Mesendoderm (in vitro differentiated cells): ENCODE data around the gene NAPA.

ENCODE experiments used
- DNase-seq: peaks from one replicate; pipeline ENCODE4 v3.0.0; 2013
- H2AK5ac ChIP-seq: 2 replicates; pipeline ENCODE4 v1.6.1; 2013; ENCODE audit warnings: low read length, inconsistent platforms
- H2BK120ac ChIP-seq: 2 replicates; pipeline ENCODE4 v1.6.1; 2013; ENCODE audit warnings: low read depth, mild to moderate bottlenecking, low read length, moderate library complexity, mixed read lengths
- H2BK15ac ChIP-seq: replicated peaks from 2 replicates; pipeline ENCODE4 v1.6.1; 2013; ENCODE audit warnings: low read depth, mild to moderate bottlenecking, moderate library complexity
- H2BK5ac ChIP-seq: 2 replicates; pipeline ENCODE4 v1.6.1; 2013; ENCODE audit warnings: low read length, inconsistent platforms
- H3K18ac ChIP-seq: 2 replicates; pipeline ENCODE4 v1.6.1; 2013; ENCODE audit warnings: mild to moderate bottlenecking, low read length, mixed read lengths
- H3K23ac ChIP-seq: one replicate; pipeline ENCODE4 v1.6.1; 2013; ENCODE audit warnings: low read length
- H3K27ac ChIP-seq: 2 replicates; pipeline ENCODE4 v1.5.1; 2013; ENCODE audit warnings: low read depth, mild to moderate bottlenecking, inconsistent platforms, low read length, moderate library complexity
- H3K27me3 ChIP-seq: 2 replicates; pipeline ENCODE4 v1.6.1; 2013; ENCODE audit warnings: low read length, control low read depth, mild to moderate bottlenecking, inconsistent platforms; ENCODE audit not compliant: insufficient read depth, poor library complexity
- H3K36me3 ChIP-seq: 2 replicates; pipeline ENCODE4 v1.6.1; 2013; ENCODE audit warnings: low read length, inconsistent platforms; ENCODE audit not compliant: control insufficient read depth, insufficient read depth
- H3K4ac ChIP-seq: one replicate; pipeline ENCODE4 v1.6.1; 2013; ENCODE audit warnings: low read depth, mild to moderate bottlenecking, low read length, moderate library complexity
- H3K4me1 ChIP-seq: 2 replicates; pipeline ENCODE4 v1.6.1; 2013; ENCODE audit warnings: low read depth, low read length, inconsistent platforms; ENCODE audit not compliant: control insufficient read depth
- H3K4me2 ChIP-seq: 2 replicates; pipeline ENCODE4 v1.6.1; 2013; ENCODE audit warnings: low read length
- H3K4me3 ChIP-seq: 2 replicates; pipeline ENCODE4 v1.5.1; 2013; ENCODE audit warnings: mild to moderate bottlenecking, low read length
- H3K56ac ChIP-seq: one replicate; pipeline ENCODE4 v1.6.1; 2013; ENCODE audit warnings: low read length
- H3K79me1 ChIP-seq: 2 replicates; pipeline ENCODE4 v1.6.1; 2013; ENCODE audit warnings: low read length, inconsistent platforms
- H3K79me2 ChIP-seq: 2 replicates; pipeline ENCODE4 v1.6.1; 2013; ENCODE audit warnings: mild to moderate bottlenecking, low read length; ENCODE audit not compliant: control insufficient read depth, insufficient read depth
- H3K9ac ChIP-seq: 2 replicates; pipeline ENCODE4 v1.6.1; 2013; ENCODE audit warnings: low read length, inconsistent platforms
- H4K5ac ChIP-seq: one replicate; pipeline ENCODE4 v1.6.1; 2013; ENCODE audit warnings: low read length
- H4K8ac ChIP-seq: one replicate; pipeline ENCODE4 v1.6.1; 2013; ENCODE audit warnings: low read depth, mild to moderate bottlenecking, control low read depth, low read length, moderate library complexity
- WGBS: extraction: QIAGEN DNeasy Blood & Tissue Kit; methylation state at CpG from one replicate; pipeline ENCODE4 v1.1.7; 2013; ENCODE audit warnings: low lambda C conversion rate, missing lambda C conversion rate; ENCODE audit not compliant: insufficient coverage; ENCODE audit errors: extremely low coverage; 5-methylcytosine and 5-hydroxymethylcytosine counted together

The NAPA gene

GRCh38 chr19:47549261-47549862 lies 34.5 kb upstream of the NAPA start:
- H3K9ac ChIP-seq = no peak overlapping the region
- WGBS = no CpG with 5 or more reads among the region's 13 CpGs
- no peak for DNase-seq

DNA sequence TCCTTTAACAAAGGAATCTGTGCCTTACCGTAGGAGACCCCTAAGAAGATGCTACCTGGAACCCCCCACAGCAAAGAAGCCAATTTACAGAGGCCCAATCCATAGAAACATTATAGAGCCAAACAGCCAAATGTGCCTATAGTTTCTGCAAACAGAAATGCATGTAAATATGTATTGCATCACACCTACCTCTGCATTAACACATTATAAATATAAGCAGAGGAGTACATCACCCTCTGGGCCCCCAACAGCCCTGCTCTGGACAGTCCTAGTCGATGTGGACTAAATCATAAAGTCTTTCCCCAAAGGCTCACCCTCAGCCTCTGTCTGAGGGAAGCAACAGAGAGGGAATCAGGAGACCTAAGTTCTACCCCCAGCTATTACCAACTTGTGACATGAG lies 32.3 kb upstream of the NAPA start:
- no peak overlapping the region for H3K4me2 ChIP-seq
- H3K79me2 ChIP-seq = no peaks in the 10 kb centered on the region
- H2BK15ac ChIP-seq = no peak overlapping the region
- no peak overlapping the region for H2BK5ac ChIP-seq
- no peak overlapping the region for H4K5ac ChIP-seq
- no peaks in the 10 kb centered on the region for H3K4me1 ChIP-seq
- H3K4me3 ChIP-seq = no peak overlapping the region
- H2BK120ac ChIP-seq = no peak overlapping the region
- H4K8ac ChIP-seq = no peak overlapping the region
- H3K27me3 ChIP-seq = no peaks in the 10 kb centered on the region
- DNase-seq = no peak
- no peak overlapping the region for H3K27ac ChIP-seq
- no peaks in the 10 kb centered on the region for H3K36me3 ChIP-seq
- H3K56ac ChIP-seq = no peak overlapping the region
- no peak overlapping the region for H2AK5ac ChIP-seq
- H3K4ac ChIP-seq = no peak overlapping the region
- no peak overlapping the region for H3K18ac ChIP-seq
- no peaks in the 10 kb centered on the region for H3K79me1 ChIP-seq
- no peak overlapping the region for H3K9ac ChIP-seq
- no CpG with 5 or more reads among the region's 2 CpGs for WGBS
- H3K23ac ChIP-seq = no peak overlapping the region

More at GRCh38 chr19:47549261-47549862, 34.5 kb upstream of the NAPA start:
- Histone ChIP-seq H4K8ac (no peak overlapping the region), H3K4me1 (no peaks in the 10 kb centered on the region), H3K23ac (no peak overlapping the region), H3K56ac (no peak overlapping the region), H3K27me3 (no peaks in the 10 kb centered on the region), H3K79me2 (no peaks in the 10 kb centered on the region), H3K4me3 (no peak overlapping the region), H2BK15ac (no peak overlapping the region), H4K5ac (no peak overlapping the region), H2BK120ac (no peak overlapping the region), H3K18ac (no peak overlapping the region), H2AK5ac (no peak overlapping the region), H3K4me2 (no peak overlapping the region), H2BK5ac (no peak overlapping the region), H3K4ac (no peak overlapping the region), H3K79me1 (no peaks in the 10 kb centered on the region), H3K36me3 (no peaks in the 10 kb centered on the region), H3K27ac (no peak overlapping the region)

- Histone ChIP-seq H3K79me1 (no peaks in the 10 kb centered on the region), H2BK120ac (no peak overlapping the region), H3K27ac (no peak overlapping the region), H3K79me2 (no peaks in the 10 kb centered on the region), H4K8ac (no peak overlapping the region), H3K4ac (no peak overlapping the region), H2BK15ac (no peak overlapping the region), H3K18ac (no peak overlapping the region), H2AK5ac (no peak overlapping the region), H4K5ac (no peak overlapping the region), H3K36me3 (no peaks in the 10 kb centered on the region), H2BK5ac (no peak overlapping the region), H3K23ac (no peak overlapping the region), H3K56ac (no peak overlapping the region), H3K4me2 (no peak overlapping the region), H3K9ac (no peak overlapping the region), H3K27me3 (no peaks in the 10 kb centered on the region), H3K4me1 (no peaks in the 10 kb centered on the region), H3K4me3 (no peak overlapping the region)
- WGBS = no CpG with 5 or more reads among the region's 75 CpGs
- DNase-seq = no peak
Measured at GRCh38 chr19:47545061-47545948, 30.4 kb upstream of the NAPA start.

- Histone ChIP-seq H3K79me2 (no peaks in the 10 kb centered on the region), H3K4me2 (no peak overlapping the region), H3K27me3 (no peaks in the 10 kb centered on the region), H4K8ac (no peak overlapping the region), H3K27ac (no peak overlapping the region), H3K4ac (no peak overlapping the region), H3K23ac (no peak overlapping the region), H2BK5ac (no peak overlapping the region), H3K9ac (no peak overlapping the region), H3K36me3 (no peaks in the 10 kb centered on the region), H4K5ac (no peak overlapping the region), H2BK15ac (no peak overlapping the region), H3K79me1 (no peaks in the 10 kb centered on the region), H3K4me3 (no peak overlapping the region), H2AK5ac (no peak overlapping the region), H3K4me1 (no peaks in the 10 kb centered on the region), H2BK120ac (no peak overlapping the region), H3K18ac (no peak overlapping the region), H3K56ac (no peak overlapping the region)
- no peak for DNase-seq
- no CpG with 5 or more reads among the region's 22 CpGs for WGBS
Measured at GRCh38 chr19:47544476-47544875, 29.6 kb upstream of the NAPA start.

- Histone ChIP-seq H3K79me2 (no peaks in the 10 kb centered on the region), H3K36me3 (no peaks in the 10 kb centered on the region), H2BK15ac (no peak overlapping the region), H3K23ac (no peak overlapping the region), H3K79me1 (no peaks in the 10 kb centered on the region), H2BK120ac (no peak overlapping the region), H3K56ac (no peak overlapping the region), H3K4me2 (no peak overlapping the region), H3K4ac (peak overlapping the region; percentile 19), H3K4me1 (no peaks in the 10 kb centered on the region), H3K27me3 (no peaks in the 10 kb centered on the region), H3K4me3 (no peak overlapping the region), H2BK5ac (no peak overlapping the region), H2AK5ac (no peak overlapping the region), H4K8ac (no peak overlapping the region), H3K9ac (no peak overlapping the region), H4K5ac (no peak overlapping the region), H3K18ac (no peak overlapping the region), H3K27ac (no peak overlapping the region)
- WGBS = no CpG with 5 or more reads among the region's 18 CpGs
- DNase-seq = no peak
Measured at GRCh38 chr19:47544075-47544474, 29.2 kb upstream of the NAPA start.
